Liver (tissue), 9 donors: Measurements from ENCODE around the gene ZNF837. TPM values are rescaled to one million over a fixed set of nuclear protein-coding genes. Genes with fewer than 3 reads are reported as not detected.

Experiments
- DNase-seq: peaks from one replicate; pipeline ENCODE4 v3.0.0-alpha.2; 2017; ENCODE audit warnings: low spot score
- H3K27ac ChIP-seq, 2 donors: one replicate each; pipeline ENCODE4 v1.7.0; 2013; ENCODE audit warnings: inconsistent platforms in 2 of 2, low read length in 2 of 2, control low read depth in 1 of 2, low read depth in 1 of 2, mild to moderate bottlenecking in 1 of 2
- H3K27me3 ChIP-seq, 4 donors: one replicate each; pipeline versions ENCODE4 v1.6.1 to v1.7.0; 2013; ENCODE audit warnings: low read length in 3 of 4, inconsistent platforms in 1 of 4, mild to moderate bottlenecking in 1 of 4, moderate library complexity in 1 of 4; ENCODE audit not compliant: control insufficient read depth in 4 of 4, insufficient read depth in 4 of 4
- H3K36me3 ChIP-seq, 4 donors: one replicate each; pipeline versions ENCODE4 v1.6.1 to v1.7.0; 2013; ENCODE audit warnings: low read length in 3 of 4, mild to moderate bottlenecking in 3 of 4, low read depth in 1 of 4, moderate library complexity in 1 of 4; ENCODE audit not compliant: control insufficient read depth in 4 of 4, insufficient read depth in 3 of 4
- H3K4me1 ChIP-seq, 4 donors: one replicate each; pipeline versions ENCODE4 v1.6.1 to v1.7.0; 2013; ENCODE audit warnings: low read length in 3 of 4, mild to moderate bottlenecking in 3 of 4, moderate library complexity in 1 of 4; ENCODE audit not compliant: control insufficient read depth in 4 of 4, insufficient read depth in 4 of 4
- H3K4me3 ChIP-seq, 3 donors: one replicate each; pipeline versions ENCODE4 v1.6.1 to v1.7.0; 2013; ENCODE audit warnings: low read length in 3 of 3, control low read depth in 1 of 3, low read depth in 1 of 3, mild to moderate bottlenecking in 1 of 3
- H3K9ac ChIP-seq, 2 donors: one replicate each; pipeline ENCODE4 v1.7.0; 2013; ENCODE audit warnings: low read length in 2 of 2, mild to moderate bottlenecking in 2 of 2, moderate library complexity in 2 of 2, control low read depth in 1 of 2, low read depth in 1 of 2
- H3K9me3 ChIP-seq, 4 donors: one replicate each; pipeline versions ENCODE4 v1.6.1 to v1.7.0; 2013; ENCODE audit warnings: low read length in 3 of 4; ENCODE audit not compliant: control insufficient read depth in 4 of 4
- ATF3 ChIP-seq: IDR thresholded peaks from 2 replicates; pipeline ENCODE4 v1.6.1; 2016; ENCODE audit warnings: antibody characterized with exemption
- CTCF ChIP-seq: fragments of 150-350 bp; IDR thresholded peaks from 2 replicates; pipeline ENCODE4 v1.5.1; 2017; ENCODE audit warnings: improper control_type of control experiment, low read depth, low read length; ENCODE audit not compliant: missing input control
- EGR1 ChIP-seq, 2 donors: IDR thresholded peaks; 2 replicates each; pipeline ENCODE4 v1.6.1; 2016 to 2018; ENCODE audit warnings: antibody characterized with exemption in 2 of 2, low read depth in 2 of 2
- FOXA1 ChIP-seq: IDR thresholded peaks from 2 replicates; pipeline ENCODE4 v1.6.1; 2016; ENCODE audit warnings: antibody characterized with exemption
- FOXA2 ChIP-seq: IDR thresholded peaks from 2 replicates; pipeline ENCODE4 v1.6.1; 2016; ENCODE audit warnings: antibody characterized with exemption
- GABPA ChIP-seq, 2 donors: IDR thresholded peaks in 1 of 2; conservative IDR thresholded peaks in 1 of 2; 2 replicates each; pipeline ENCODE4 v1.6.1; 2016; ENCODE audit warnings: antibody characterized with exemption in 2 of 2, mild to moderate bottlenecking in 1 of 2, moderate library complexity in 1 of 2
- HNF4A ChIP-seq, 2 donors: conservative IDR thresholded peaks; 2 replicates each; pipeline ENCODE4 v1.6.1; 2016; ENCODE audit warnings: antibody characterized with exemption in 2 of 2, mild to moderate bottlenecking in 2 of 2
- HNF4G ChIP-seq: IDR thresholded peaks from 2 replicates; pipeline ENCODE4 v1.6.1; 2016; ENCODE audit warnings: antibody characterized with exemption
- JUND ChIP-seq, 2 donors: IDR thresholded peaks; 2 replicates each; pipeline ENCODE4 v1.6.1; 2016; ENCODE audit warnings: antibody characterized with exemption in 2 of 2
- MAX ChIP-seq: IDR thresholded peaks from 2 replicates; pipeline ENCODE4 v1.6.1; 2016; ENCODE audit warnings: antibody characterized with exemption
- NR2F2 ChIP-seq: IDR thresholded peaks from 2 replicates; pipeline ENCODE4 v1.6.1; 2016; ENCODE audit warnings: antibody characterized with exemption
- RAD21 ChIP-seq, 2 donors: IDR thresholded peaks; 2 replicates each; pipeline ENCODE4 v1.6.1; 2016; ENCODE audit warnings: antibody characterized with exemption in 2 of 2, mild to moderate bottlenecking in 2 of 2
- REST ChIP-seq: IDR thresholded peaks from 2 replicates; pipeline ENCODE4 v1.6.1; 2016; ENCODE audit warnings: antibody characterized with exemption, mild to moderate bottlenecking
- RXRA ChIP-seq, 2 donors: IDR thresholded peaks; 2 replicates each; pipeline ENCODE4 v1.6.1; 2017 to 2018; ENCODE audit warnings: antibody characterized with exemption in 2 of 2, mild to moderate bottlenecking in 1 of 2
- SP1 ChIP-seq: IDR thresholded peaks from 2 replicates; pipeline ENCODE4 v1.6.1; 2018; ENCODE audit warnings: antibody characterized with exemption, mild to moderate bottlenecking
- TAF1 ChIP-seq: conservative IDR thresholded peaks from 2 replicates; pipeline ENCODE4 v1.6.1; 2016; ENCODE audit warnings: antibody characterized with exemption, mild to moderate bottlenecking
- YY1 ChIP-seq: IDR thresholded peaks from 2 replicates; pipeline ENCODE4 v1.6.1; 2016; ENCODE audit warnings: antibody characterized with exemption, mild to moderate bottlenecking
- ZBTB33 ChIP-seq: IDR thresholded peaks from 2 replicates; pipeline ENCODE4 v1.6.1; 2016; ENCODE audit warnings: antibody characterized with exemption
- WGBS: extraction: QIAGEN DNeasy Blood & Tissue Kit; methylation state at CpG from one replicate; pipeline ENCODE4 v1.1.7; 2013; 5-methylcytosine and 5-hydroxymethylcytosine counted together
- polyA plus RNA-seq, 2 donors: library from polyadenylated mRNA; stranded (reverse) in 1 of 2; unstranded in 1 of 2; fragments of 200-250 nt in 1 of 2; fragments of >200 nt in 1 of 2; fragmentation: Nextera tagmentation in 1 of 2; extraction: Ambion mirVana in 1 of 2; gene quantifications; one replicate each; pipeline versions ENCODE4 v1.2.1 to v1.2.3, GENCODE V29; 2013 to 2015
- total RNA-seq, 2 donors: library from RNA; depleted of rRNA; stranded (reverse); fragments of >200 nt; gene quantifications; one replicate each; pipeline ENCODE4 v1.2.3, GENCODE V29; 2014
- donor health status: healthy.
- donor health status: healthy.
- donor health status: healthy.
- donor health status: healthy.
- donor health status: healthy.

The ZNF837 gene
- total and polyA plus RNA-seq, 4 donors, result 0.54 to 3.6 (median 2.3) TPM

- TF ChIP-seq ZBTB33 (peak; percentile 14), HNF4G (peak; percentile 72), RXRA (IDR thresholded peaks at IDR 0.05) (peak; percentile 71 to 83)
Observed at GRCh38 chr19:58336820-58337219, 44.0 kb downstream of the ZNF837 start (continued).

- Histone ChIP-seq H3K27me3 (no peaks in the 10 kb centered on the region), H3K4me3 (no peak overlapping the region), H3K9ac (peak overlapping the region in 1 of 2 donors; percentile 21), H3K4me1 (peaks cover 12 to 27% (median 21%) of the 10 kb centered on the region in 4 donors), H3K27ac (peak overlapping the region; percentile 91), H3K36me3 (peaks cover 0 to 15% (median 12%) of the 10 kb centered on the region in 4 donors), H3K9me3 (peaks cover 0 to 3% (median 0%) of the 10 kb centered on the region in 4 donors)
- 34% methylated on average over 1 of the region's 1 CpG for WGBS
- no peak for DNase-seq
- TF ChIP-seq NR2F2, result no peak
- TF ChIP-seq ATF3, result no peak
- TF ChIP-seq RAD21 (IDR thresholded peaks at IDR 0.05), result peak in 1 of 2 donors; percentile 52
- no peak for TF ChIP-seq TAF1
- TF ChIP-seq ZBTB33, result no peak
- TF ChIP-seq RXRA (IDR thresholded peaks at IDR 0.05), result peak; percentile 84 to 88
- peak; percentile 80 to 86 for TF ChIP-seq HNF4A (conservative IDR thresholded peaks at IDR 0.05)
- TF ChIP-seq CTCF, result no peak
- TF ChIP-seq MAX, result peak; percentile 72
- peak; percentile 48 for TF ChIP-seq REST
- no peak for TF ChIP-seq JUND (IDR thresholded peaks at IDR 0.05)
- no peak for TF ChIP-seq FOXA2
- TF ChIP-seq EGR1 (IDR thresholded peaks at IDR 0.05; ENCODE audit: low read depth in 2 of 2), result no peak
- no peak for TF ChIP-seq YY1
- no peak for TF ChIP-seq HNF4G
- TF ChIP-seq SP1, result peak; percentile 90
- no peak for TF ChIP-seq GABPA (IDR thresholded peaks at IDR 0.05 in 1 of 2, conservative IDR thresholded peaks at IDR 0.05 in 1 of 2)
- TF ChIP-seq FOXA1, result no peak
Observed at GRCh38 chr19:58336216-58336615, 44.6 kb downstream of the ZNF837 start.
